KBM-7 (cell line): ENCODE data around the gene ZKSCAN1.

Experiments
- DNase-seq: peaks from one replicate; pipeline ENCODE4 v3.0.0-alpha.2; 2015
- in situ Hi-C: fragments of 300-500 bp; cut with MboI; formaldehyde crosslinking; loops from 2 replicates; pipeline ENCODE4 v1.14.3; 2020; ENCODE audit warnings: low sequenced_read_pairs, low pct_unique_long_range_greater_than_20kb, mixed read lengths

ZKSCAN1 gene

GRCh38 chr7:100029596-100029995 is 14.2 kb downstream of the ZKSCAN1 start:
- no peak for DNase-seq
- in situ Hi-C loops = no loop called here

DNA sequence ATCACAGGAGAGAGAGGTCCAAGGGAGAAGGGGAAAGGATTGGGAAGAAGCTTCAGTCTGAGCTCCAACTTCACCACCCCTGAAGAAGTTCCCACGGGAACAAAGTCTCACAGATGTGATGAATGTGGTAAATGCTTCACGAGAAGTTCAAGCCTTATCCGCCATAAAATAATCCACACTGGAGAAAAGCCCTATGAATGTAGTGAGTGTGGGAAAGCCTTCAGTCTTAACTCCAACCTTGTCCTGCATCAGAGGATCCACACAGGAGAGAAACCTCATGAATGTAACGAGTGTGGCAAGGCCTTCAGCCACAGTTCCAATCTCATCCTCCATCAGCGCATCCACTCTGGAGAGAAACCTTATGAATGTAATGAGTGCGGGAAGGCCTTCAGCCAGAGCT is 18.1 kb downstream of the ZKSCAN1 start:
- in situ Hi-C loops = no loop called here
- no peak for DNase-seq

DNA sequence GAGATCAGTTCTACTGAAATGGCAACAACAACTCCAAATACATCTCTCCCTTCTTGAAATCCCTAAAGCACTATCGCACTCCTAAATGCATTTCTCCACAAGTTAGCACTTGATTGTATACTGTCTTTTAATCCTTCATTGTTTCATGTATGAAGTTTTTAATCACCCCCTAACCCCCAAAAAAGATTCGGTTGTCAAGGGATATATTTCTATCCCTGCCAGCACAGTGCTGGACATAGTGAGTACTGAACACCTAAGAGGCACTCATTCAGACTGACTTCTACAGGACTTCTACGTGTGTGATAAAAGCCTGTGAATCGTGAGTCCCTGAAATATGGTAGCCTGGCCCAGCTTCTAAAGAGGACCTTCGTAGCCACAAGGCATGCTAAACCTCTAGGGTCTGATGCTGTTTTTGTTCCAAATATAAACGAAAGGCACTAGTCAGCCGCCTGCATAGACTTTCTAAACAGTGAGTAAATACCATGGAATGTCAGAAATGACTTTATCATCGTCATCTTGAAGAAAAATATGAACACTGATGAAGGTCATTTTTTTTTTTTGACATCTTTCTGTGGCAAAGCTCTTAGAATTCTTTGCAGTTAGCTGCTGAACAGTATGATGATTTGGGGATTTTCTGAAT is 19.6 kb downstream of the ZKSCAN1 start:
- in situ Hi-C loops = no loop called here
- no peak for DNase-seq

DNA sequence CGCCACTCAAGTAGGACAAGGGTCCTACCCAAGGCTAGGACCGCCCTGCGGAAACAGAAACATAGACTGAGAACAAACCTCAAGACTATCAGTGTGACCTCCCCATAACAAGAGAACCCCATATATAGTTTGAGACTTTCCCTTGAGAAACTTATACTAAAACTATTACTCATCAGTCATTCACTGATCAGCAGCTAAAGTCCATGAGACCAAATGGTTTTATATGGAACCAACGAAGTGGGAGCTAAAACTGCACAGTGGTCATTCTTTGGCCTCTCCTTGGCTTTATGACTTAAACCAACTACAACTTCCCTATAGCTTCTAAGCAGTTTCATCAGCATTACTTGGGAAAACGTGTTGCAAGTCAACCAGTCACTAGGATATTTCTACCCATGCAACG is 20.5 kb downstream of the ZKSCAN1 start:
- in situ Hi-C loops = no loop called here
- DNase-seq = no peak

DNA sequence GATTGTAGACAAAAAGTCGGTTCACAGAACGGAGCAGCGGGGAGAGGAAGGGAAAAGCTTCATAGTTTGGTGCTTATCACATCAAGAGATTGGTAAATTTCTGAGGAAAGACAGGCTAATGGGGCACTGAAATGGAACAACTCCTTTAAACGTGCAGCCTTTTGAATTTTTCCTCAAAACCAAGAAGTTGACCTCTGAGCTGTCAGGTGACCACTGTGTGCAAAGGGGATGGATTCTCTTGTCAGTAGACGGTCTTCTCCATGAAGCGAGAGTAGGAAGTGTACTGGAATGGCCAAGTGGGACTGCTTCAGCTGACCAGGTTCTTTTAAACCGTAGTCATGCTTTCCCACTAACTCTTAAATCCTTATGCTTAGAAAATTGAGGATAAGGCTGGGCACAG is 22.9 kb downstream of the ZKSCAN1 start:
- DNase-seq = no peak
- in situ Hi-C loops = no loop called here

- DNase-seq = no peak
- in situ Hi-C loops = no loop called here
These were observed 25.2 kb downstream of the ZKSCAN1 start for GRCh38 chr7:100040575-100040974.

GRCh38 chr7:100044718-100045117 is 29.3 kb downstream of the ZKSCAN1 start:
- in situ Hi-C loops = no loop called here
- DNase-seq = peak; percentile 32

GRCh38 chr7:100048680-100049079 is 33.3 kb downstream of the ZKSCAN1 start:
- no peak for DNase-seq
- in situ Hi-C loops = no loop called here

DNA sequence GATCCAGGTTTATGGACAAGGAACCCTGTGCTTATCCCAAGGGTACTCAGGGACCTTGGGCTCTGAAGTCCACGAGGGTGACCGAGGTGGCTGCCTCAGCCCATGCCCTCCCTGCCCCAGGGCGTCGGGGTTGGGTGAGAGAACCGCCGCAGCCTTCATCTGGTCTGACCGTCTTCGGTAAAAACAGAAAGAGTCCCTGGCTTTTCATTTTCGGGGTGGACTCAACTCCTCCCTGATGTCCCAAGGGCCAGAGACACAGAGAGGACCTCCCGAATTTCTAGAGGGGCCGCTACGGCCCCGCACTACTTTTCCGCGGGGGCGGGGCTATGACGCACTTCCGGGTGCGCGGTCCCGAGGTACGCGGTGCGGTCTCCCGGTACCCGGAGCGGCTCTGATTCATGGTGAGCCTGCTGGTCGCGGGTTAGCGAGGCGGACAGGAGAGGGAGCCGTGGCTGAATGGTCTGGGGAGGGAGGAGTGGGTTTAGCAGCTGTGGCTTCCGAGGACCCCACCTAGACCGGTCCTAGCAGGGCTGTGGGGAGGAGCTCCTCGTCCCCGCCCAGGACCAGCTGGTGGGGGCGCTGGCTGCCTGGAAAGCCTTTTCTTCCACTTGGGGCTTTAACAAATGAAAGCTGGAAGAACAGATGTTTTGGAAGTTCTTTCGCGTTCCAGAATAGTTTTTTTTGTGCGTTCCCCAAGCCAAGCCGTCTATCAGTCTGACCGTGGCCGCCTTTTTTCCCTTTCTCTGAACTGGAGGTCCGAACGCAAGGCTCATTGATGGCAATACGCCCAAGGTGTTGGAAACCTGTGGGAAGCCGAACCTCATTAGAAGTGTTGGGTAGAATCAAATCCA is 34.3 kb downstream of the ZKSCAN1 start, which contains the start of gene ZSCAN21:
ZSCAN21 (plus strand) TSS at position 334 of the 851 bp plus-strand sequence. CDS start 7,233 bp downstream, outside the sequence.
- in situ Hi-C loops = no loop called here
- DNase-seq = peak; percentile 86

DNA sequence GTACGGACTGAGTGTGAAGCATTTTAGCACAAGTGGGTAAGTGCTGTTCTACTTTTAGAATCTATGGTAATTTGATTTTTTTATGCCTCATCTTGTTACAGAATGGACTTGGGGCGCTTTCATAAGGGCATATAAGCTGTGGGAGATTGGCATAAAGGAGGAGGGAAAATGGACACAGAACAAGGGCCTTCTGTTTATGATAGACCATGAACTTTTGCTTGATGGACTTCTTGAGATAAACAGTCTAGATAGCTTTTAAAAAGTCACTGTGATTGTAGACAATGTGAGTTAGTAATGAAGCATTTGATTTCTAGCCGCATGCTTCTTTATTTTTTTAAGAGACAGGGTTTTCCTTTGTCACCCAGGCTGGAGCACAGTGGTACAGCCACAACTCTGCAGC is 36.2 kb downstream of the ZKSCAN1 start:
- DNase-seq = no peak
- in situ Hi-C loops = no loop called here

- in situ Hi-C loops = no loop called here
- peak; percentile 77 for DNase-seq
These were observed 37.8 kb downstream of the ZKSCAN1 start for GRCh38 chr7:100053215-100053614.

- in situ Hi-C loops = no loop called here
- no peak for DNase-seq
These were observed 41.6 kb downstream of the ZKSCAN1 start for GRCh38 chr7:100057006-100057405.

GRCh38 chr7:100059251-100059739 is 43.9 kb downstream of the ZKSCAN1 start:
- DNase-seq = no peak
- in situ Hi-C loops = no loop called here

GRCh38 chr7:100061518-100062193 is 46.3 kb downstream of the ZKSCAN1 start:
- in situ Hi-C loops = no loop called here
- no peak for DNase-seq

GRCh38 chr7:100063376-100063775 is 48.0 kb downstream of the ZKSCAN1 start:
- in situ Hi-C loops = no loop called here

GRCh38 chr7:100064162-100064561 is 48.8 kb downstream of the ZKSCAN1 start:
- in situ Hi-C loops = no loop called here
- no peak for DNase-seq

More at GRCh38 chr7:100063376-100063775, 48.0 kb downstream of the ZKSCAN1 start:
- DNase-seq = no peak

DNA sequence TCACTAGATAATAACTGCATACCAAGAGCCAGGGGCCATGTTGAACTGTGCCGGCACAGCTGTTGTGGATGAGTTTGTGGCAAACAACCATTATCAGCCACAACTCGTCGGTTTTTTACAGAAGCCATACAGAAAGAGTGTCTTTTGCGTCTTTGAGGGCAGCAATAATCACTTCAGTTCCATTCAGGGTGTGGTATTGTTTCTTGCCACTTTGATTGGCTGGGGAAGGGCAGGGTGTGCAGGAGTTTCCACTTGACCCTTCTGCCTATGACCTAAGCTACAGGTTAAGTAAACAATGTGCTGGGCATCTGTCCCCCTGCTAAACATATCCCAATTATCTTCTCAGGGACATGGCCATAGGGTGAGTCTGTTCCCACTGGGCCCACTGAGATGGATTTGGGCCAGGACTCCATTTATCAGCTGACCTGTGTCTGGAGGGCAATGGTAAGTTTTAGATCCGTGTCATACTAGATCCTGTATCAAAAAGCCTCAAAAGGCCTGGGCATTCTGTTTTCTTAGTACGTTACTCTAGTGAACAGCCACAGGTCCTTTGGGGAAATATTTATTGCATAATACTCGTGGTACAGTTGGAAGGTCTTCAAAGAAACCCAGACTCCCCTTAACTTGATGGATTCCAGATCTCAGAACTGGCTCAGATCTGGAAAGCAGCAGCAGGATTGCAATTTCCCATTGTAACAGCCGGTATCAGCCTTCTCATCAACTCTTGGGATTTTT is 50.2 kb downstream of the ZKSCAN1 start:
- in situ Hi-C loops = no loop called here
- no peak for DNase-seq

DNA sequence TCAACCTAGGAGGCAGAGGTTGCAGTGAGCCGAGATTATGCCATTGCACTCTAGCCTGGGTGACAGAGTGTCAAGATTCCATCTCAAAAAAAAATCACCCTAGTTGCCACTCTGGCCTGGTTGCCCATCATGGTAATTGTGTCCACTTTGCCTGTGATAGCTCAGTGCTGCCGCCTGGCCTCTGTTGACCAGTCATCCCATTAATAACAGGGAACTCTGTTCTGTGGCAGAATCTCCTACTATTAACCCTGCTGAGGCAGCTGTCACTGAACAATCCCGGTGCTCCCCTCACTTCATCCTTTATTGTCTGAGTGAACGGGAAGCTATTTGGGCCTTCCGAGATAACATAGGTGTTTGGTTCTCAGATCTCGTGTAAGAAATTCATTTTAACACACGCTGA is 51.6 kb downstream of the ZKSCAN1 start:
- in situ Hi-C loops = no loop called here
- no peak for DNase-seq

DNA sequence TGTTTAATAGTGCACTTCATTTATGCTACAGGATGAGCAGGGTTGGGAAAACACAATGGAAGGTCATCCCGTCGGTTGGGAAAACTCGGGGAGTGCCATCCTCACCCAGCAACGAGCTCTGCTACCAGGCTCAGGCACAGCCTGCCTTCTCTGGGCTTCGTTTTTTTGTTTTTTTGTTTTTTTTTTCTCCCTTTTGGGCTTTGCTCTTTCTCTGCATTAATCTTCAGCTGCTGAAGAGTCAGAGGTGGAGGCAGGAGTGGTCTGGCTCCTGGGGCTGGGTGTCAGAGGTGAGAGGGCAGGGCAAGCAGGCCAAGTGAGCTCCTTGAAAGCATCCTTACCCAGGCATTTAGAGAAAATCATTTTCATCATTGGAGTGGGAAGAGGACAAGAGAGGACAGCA is 54.6 kb downstream of the ZKSCAN1 start:
- DNase-seq = no peak
- in situ Hi-C loops = no loop called here
